GM12801 (cell line): Measurements from ENCODE around the gene ADCY7.

Experiments
- TF ChIP-seq, protein P1 (sequence below): IDR thresholded peaks from one replicate; pipeline ENCODE4 v1.5.1; 2011; ENCODE audit warnings: control low read depth; ENCODE audit not compliant: insufficient read length; ENCODE audit errors: extremely low read depth

The ADCY7 gene

DNA sequence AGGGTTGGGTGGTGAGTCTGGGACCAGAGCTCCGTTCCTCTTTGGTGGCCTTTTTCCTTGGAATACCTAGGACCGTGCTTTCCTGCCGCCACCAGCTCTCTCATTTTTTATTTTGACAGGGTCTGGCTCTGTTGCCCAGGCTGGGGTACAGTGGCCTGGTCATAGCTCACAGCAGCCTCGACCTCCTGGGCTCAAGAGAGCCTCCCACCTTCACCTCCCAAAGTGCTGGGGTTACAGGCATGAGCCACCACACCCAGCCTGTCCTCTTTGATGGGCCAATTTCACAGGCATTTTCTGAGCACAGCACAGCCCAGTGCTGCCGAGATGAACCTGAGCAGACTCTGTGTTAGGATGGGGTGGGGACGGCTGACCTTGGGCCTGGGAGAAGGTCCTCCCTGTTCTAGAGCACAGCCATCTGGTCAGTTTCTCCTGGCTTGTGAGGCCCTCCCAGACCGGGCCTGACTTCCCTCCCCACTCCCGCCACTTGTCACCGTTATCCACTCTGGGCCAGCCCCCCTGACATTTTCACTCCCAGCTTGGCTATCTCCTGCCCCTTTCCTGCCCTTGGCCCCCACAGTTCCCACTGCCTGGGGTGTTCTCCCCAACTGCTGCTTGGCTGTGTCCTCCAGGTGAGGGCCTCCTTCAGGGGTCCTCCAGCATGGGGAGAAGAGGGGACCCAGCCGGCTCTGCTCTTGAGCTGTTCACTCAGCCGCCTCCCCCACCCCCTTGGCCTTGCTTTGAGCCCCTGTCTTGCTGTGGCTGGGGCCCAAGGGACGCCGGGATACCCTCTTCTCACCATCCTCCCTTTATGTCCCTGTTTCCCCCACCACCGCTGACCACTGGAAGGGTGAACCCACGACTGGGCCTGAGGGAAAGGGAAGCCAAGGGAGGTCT lies 5.0 kb downstream of the ADCY7 start:
- TF ChIP-seq, protein P1, sequence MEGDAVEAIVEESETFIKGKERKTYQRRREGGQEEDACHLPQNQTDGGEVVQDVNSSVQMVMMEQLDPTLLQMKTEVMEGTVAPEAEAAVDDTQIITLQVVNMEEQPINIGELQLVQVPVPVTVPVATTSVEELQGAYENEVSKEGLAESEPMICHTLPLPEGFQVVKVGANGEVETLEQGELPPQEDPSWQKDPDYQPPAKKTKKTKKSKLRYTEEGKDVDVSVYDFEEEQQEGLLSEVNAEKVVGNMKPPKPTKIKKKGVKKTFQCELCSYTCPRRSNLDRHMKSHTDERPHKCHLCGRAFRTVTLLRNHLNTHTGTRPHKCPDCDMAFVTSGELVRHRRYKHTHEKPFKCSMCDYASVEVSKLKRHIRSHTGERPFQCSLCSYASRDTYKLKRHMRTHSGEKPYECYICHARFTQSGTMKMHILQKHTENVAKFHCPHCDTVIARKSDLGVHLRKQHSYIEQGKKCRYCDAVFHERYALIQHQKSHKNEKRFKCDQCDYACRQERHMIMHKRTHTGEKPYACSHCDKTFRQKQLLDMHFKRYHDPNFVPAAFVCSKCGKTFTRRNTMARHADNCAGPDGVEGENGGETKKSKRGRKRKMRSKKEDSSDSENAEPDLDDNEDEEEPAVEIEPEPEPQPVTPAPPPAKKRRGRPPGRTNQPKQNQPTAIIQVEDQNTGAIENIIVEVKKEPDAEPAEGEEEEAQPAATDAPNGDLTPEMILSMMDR, result no peak

DNA sequence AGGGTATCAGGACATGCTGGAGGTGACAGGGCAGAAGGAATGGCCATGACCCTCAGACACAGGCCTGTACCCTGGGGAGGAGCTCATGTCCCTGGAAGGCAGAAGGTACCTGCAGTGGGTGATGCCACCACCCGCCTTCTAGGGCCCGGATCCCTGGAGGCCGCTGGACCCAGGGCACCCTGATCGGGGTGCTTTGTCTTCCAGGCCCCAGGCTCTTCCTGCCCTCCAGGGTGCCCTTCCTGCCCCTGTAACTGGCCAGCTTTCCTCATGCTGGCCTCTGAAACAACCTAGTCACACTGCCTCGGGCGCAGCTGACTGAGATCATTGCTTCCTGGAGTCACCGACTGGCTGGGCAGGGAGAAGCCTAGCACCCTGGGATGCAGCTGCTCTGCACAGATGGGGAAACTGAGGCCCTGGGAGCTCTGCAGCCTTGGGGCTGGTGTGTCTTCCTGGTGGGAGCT lies 5.8 kb downstream of the ADCY7 start:
- TF ChIP-seq, protein P1, result no peak

DNA sequence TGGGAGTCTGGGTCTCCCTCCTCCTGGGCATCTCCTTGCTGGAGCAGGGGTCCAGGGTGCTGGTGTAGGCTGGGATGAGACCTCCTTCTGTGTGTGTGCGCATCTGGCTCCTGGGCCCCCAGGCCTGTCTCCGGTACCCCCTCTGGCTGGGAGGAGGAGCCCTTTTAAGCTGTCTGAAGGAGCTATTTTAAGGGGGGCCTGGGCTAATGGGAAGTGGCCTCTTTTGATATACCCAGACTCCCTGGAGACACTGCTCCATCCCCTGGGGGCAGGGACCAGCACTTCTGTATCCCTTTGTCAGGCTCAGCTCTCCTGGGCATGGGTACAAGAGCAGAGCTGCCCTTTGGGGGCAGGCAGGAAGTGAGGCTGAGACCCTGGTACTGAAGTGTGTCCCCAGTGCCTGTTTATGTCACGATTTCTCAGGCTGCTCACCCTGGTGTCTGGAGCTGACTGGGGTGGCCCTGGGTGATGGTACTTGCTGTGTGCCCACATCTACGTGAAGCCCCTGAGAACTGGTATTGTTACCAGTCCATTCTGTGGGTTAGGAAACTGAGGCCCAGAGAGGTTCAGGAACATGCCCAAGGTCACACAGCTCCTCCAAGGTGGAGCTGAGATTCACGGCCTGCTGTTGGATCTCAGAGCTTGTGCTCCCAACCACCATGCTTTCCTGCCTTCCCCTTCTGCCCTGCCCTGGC lies 6.5 kb downstream of the ADCY7 start:
- TF ChIP-seq, protein P1, result no peak

DNA sequence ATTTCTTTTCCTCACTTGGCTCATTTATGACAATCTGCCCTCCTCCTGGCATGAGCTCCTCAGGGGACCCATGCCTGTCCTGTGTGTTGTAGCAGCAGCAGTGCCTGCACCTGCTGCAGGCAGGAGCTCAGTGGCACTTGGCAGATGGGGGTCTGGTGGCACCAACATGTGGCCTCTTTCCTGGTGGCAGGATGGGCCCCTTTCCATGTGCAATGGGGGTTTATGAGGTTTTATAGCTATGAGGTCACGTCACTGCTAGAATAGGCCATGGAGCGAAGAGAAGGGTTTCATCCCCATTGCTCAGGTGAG lies 7.0 kb downstream of the ADCY7 start:
- TF ChIP-seq, protein P1, result no peak

DNA sequence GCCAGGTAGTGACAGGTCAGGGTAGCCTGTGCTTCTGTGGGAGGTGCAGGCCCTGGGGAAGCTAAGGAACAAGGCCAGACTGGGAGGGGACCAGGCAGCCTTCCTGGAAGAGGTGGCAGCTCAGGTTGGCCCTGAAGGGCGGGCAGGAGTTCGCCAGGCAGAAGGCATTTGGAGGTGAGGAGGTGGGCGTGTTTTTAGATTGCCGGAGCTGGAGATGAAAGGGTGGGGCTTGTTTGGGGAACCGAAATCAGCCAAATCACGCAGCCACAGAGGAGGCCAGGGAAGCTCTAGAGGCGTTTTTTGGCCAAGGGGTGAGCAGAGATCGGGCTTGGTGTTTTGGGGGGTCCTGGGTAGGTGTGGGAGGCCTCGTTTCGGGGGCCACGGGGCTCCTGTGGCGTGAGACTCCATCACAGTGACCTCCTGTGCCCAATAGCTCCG lies 7.6 kb downstream of the ADCY7 start:
- TF ChIP-seq, protein P1, result no peak

DNA sequence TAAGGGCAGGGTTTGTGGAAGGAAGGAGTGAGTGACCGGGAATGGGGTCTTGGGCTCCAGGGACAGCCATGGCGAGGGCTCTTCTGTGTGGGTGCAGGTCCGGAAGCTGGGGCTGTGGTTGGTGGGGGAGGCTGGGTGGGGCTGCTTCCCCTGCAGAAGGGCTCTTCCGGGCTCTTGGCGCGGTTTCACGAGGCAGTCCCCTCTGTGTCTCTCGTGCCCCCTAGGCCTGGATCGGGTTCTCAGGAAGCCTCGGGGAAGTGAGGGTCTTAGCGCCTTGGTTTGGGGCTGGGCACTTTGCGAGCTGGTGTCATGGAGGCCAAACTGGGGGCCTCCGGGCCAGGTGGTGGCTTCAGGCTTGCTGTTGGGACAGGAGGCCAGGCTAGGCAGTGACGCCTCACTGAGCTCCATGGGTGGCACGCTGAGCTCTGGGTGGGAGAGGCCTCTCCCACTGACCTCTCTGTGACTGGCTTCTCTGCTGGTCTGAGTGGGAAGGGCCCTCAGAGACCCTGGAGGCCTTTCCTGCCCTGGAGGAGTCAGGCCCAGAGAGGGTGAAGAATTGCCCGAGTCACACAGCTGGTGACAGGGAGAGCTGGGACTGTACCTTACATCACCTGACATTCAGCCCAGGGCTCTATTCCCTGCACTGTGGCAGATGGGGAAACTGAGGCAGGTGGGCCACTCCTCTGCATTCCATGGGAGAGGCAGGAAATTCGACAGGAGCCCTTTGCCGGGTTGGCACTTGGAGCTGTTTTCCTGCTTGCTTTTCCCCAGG lies 8.2 kb downstream of the ADCY7 start:
- TF ChIP-seq, protein P1, result no peak

DNA sequence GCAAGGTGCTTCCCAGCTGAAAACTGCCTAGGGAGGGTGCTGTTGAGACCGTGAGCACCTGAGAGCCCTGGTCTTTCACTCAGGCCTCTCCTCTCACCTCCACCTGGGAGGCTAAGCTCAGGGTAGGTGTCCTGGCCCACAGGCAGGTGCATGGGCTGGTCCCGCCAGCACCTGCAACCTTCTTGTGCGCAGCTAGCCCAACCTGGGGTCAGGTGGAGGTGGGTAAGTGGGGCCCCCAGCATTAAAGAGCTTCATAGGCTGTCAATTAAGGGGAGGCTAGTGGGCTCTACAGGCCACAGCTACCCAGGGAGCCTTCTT lies 8.7 kb downstream of the ADCY7 start:
- TF ChIP-seq, protein P1, result no peak
